K562 (cell line): Measurements from ENCODE around the gene TOGARAM2. TPM values are rescaled to one million over a fixed set of nuclear protein-coding genes. Genes with fewer than 3 reads are reported as not detected.

ENCODE experiments used
- ATAC-seq: fragments of 200-7000 bp; cut with Tn5 transposase; 3 replicates; pipeline ENCODE4 v1.9.1; 2020; ENCODE audit warnings: moderate library complexity
- BruUV-seq: library from RNA; stranded (reverse); fragments of 400-500 nt; replicated peaks from 2 replicates; lab custom pipeline; 2021; lab: Mats Ljungman, UMichigan
- CTCF ChIA-PET: fragments of 300-600 bp; formaldehyde crosslinking; extraction: SDS; loops from one replicate; lab custom pipeline; 2021; ENCODE audit warnings: low intra/inter-chr PET ratio; lab: Yijun Ruan, JAX
- POLR2A ChIA-PET: fragments of 300-600, 350-650 bp; sonication (Branson Sonifier 250); formaldehyde crosslinking; extraction: SDS; loops from one replicate; lab custom pipeline; 2021; ENCODE audit warnings: antibody characterized with exemption, inconsistent platforms; lab: Yijun Ruan, JAX
- DNase-seq, 4 experiments: peaks; one replicate each; pipeline versions ENCODE4 v3.0.0 to v3.0.0-alpha.2; 2011 to 2018; ENCODE audit warnings: low spot score in 3 of 4, mixed read lengths in 3 of 4; ENCODE audit errors: extremely low read depth in 1 of 4
- FAIRE-seq: peaks from 2 replicates; lab custom pipeline; 2011; peaks lifted over from hg19 to GRCh38; lab: Jason Lieb, UNC
- H2AFZ ChIP-seq: 2 replicates; pipeline ENCODE4 v1.6.0; 2011; ENCODE audit warnings: low read depth, low read length, control low read depth, inconsistent platforms
- H3K27ac ChIP-seq: fragments of 200-600 bp; 3 replicates; pipeline ENCODE4 v1.8.0; 2011; ENCODE audit warnings: low read depth, mild to moderate bottlenecking, control low read depth, inconsistent platforms, low read length, moderate library complexity, mixed read lengths; ENCODE audit errors: extremely low read depth
- H3K27me3 ChIP-seq, 2 experiments: fragments of 300-600 bp in 1 of 2; 2 replicates in 1 of 2; 3 replicates in 1 of 2; pipeline versions ENCODE4 v1.6.0 to v1.8.0; 2011; ENCODE audit warnings: inconsistent platforms in 2 of 2, low read length in 2 of 2, mild to moderate bottlenecking in 1 of 2, mixed read lengths in 1 of 2, moderate library complexity in 1 of 2; ENCODE audit not compliant: control insufficient read depth in 2 of 2, insufficient read depth in 2 of 2
- H3K36me3 ChIP-seq: fragments of 300-600 bp; 3 replicates; pipeline ENCODE4 v1.8.0; 2011; ENCODE audit warnings: mild to moderate bottlenecking, low read length, inconsistent platforms; ENCODE audit not compliant: control insufficient read depth, insufficient read depth
- H3K4me1 ChIP-seq, 2 experiments: fragments of 200-600 bp in 1 of 2; replicated peaks in 1 of 2; 2 replicates in 1 of 2; 3 replicates in 1 of 2; pipeline versions ENCODE4 v1.5.1 to v1.8.0; 2011; ENCODE audit warnings: inconsistent platforms in 2 of 2, low read length in 2 of 2, mild to moderate bottlenecking in 1 of 2, mixed read lengths in 1 of 2, moderate library complexity in 1 of 2; ENCODE audit not compliant: control insufficient read depth in 2 of 2, insufficient read depth in 2 of 2
- H3K4me2 ChIP-seq: 2 replicates; pipeline ENCODE4 v1.6.1; 2011; ENCODE audit warnings: low read length, control low read depth, inconsistent platforms, mixed read lengths; ENCODE audit not compliant: insufficient read depth
- H3K4me3 ChIP-seq: fragments of 200-600 bp; sonication (generic), shearing (Covaris generic); 2 replicates; pipeline ENCODE4 v1.5.1; 2016; ENCODE audit warnings: control low read depth, inconsistent platforms
- H3K79me2 ChIP-seq: fragments of 200-600 bp; 3 replicates; pipeline ENCODE4 v1.8.0; 2011; ENCODE audit warnings: low read length, inconsistent platforms; ENCODE audit not compliant: control insufficient read depth, insufficient read depth
- H3K9ac ChIP-seq, 2 experiments: 2 replicates each; pipeline versions ENCODE4 v1.6.0 to v1.6.1; 2011; ENCODE audit warnings: low read depth in 2 of 2, low read length in 2 of 2, control low read depth in 1 of 2, inconsistent platforms in 1 of 2, mild to moderate bottlenecking in 1 of 2, mixed read lengths in 1 of 2; ENCODE audit not compliant: insufficient read depth in 1 of 2
- H3K9me1 ChIP-seq: one replicate; pipeline ENCODE4 v1.6.0; 2011; ENCODE audit warnings: inconsistent platforms, mild to moderate bottlenecking, low read length, moderate library complexity; ENCODE audit not compliant: control insufficient read depth, insufficient read depth
- H3K9me3 ChIP-seq: replicated peaks from 2 replicates; pipeline ENCODE4 v1.5.1; 2011; ENCODE audit warnings: low read depth, low read length, inconsistent platforms; ENCODE audit not compliant: control insufficient read depth, insufficient read depth
- H4K20me1 ChIP-seq: replicated peaks from 2 replicates; pipeline ENCODE4 v1.6.1; 2011; ENCODE audit warnings: low read length, inconsistent platforms, mixed read lengths; ENCODE audit not compliant: control insufficient read depth, insufficient read depth
- CEBPB ChIP-seq: fragments of 450-650 bp; IDR thresholded peaks from 2 replicates; pipeline ENCODE4 v1.6.1; 2016; ENCODE audit warnings: missing genetic modification characterization, missing compliant biosample characterization
- MECOM ChIP-seq: fragments of 250-450 bp; sonication (Bioruptor Pico); IDR thresholded peaks from 2 replicates; pipeline ENCODE4 v1.8.0; 2022; ENCODE audit warnings: inconsistent platforms
- MEF2D ChIP-seq: conservative IDR thresholded peaks from 2 replicates; pipeline ENCODE4 v1.6.1; 2016; ENCODE audit warnings: low read depth, missing genetic modification characterization, missing compliant biosample characterization
- RBM14 ChIP-seq: fragments of 200-400 bp; formaldehyde crosslinking; IDR thresholded peaks from 2 replicates; pipeline ENCODE4 v1.6.1; 2018; ENCODE audit warnings: low read depth, mild to moderate bottlenecking, low read length, moderate library complexity, borderline replicate concordance; ENCODE audit not compliant: insufficient read depth
- RFX7 ChIP-seq: fragments of 250-450 bp; sonication (Bioruptor Pico); IDR thresholded peaks from 2 replicates; pipeline ENCODE4 v1.5.1; 2021; ENCODE audit warnings: mild to moderate bottlenecking
- TBP ChIP-seq: optimal IDR thresholded peaks from 2 replicates; pipeline ENCODE3; 2011; ENCODE audit warnings: low read depth, low read length, improper control_type of control experiment
- U2AF1 ChIP-seq: fragments of 200-400 bp; formaldehyde crosslinking; optimal IDR thresholded peaks from 2 replicates; pipeline ENCODE3; 2017; ENCODE audit warnings: mild to moderate bottlenecking, low read depth, low read length, moderate library complexity
- ZNF140 ChIP-seq: fragments of 250-450 bp; sonication (Bioruptor Pico); IDR thresholded peaks from 2 replicates; pipeline ENCODE4 v1.8.0; 2021; ENCODE audit warnings: moderate library complexity, mild to moderate bottlenecking, inconsistent platforms
- ZNF3 ChIP-seq: fragments of 250-450 bp; sonication (Bioruptor Pico); IDR thresholded peaks from 2 replicates; pipeline ENCODE4 v1.5.0; 2021; ENCODE audit warnings: mild to moderate bottlenecking, moderate library complexity
- ZNF445 ChIP-seq: fragments of 250-450 bp; sonication (Bioruptor Pico); IDR thresholded peaks from 2 replicates; pipeline ENCODE4 v1.4.0; 2020; ENCODE audit warnings: low read depth, mild to moderate bottlenecking, moderate library complexity
- WGBS: fragments of 100-300 bp; shearing (Covaris generic); methylation state at CpG from one replicate; pipeline ENCODE4 v1.1.6; 2016; ENCODE audit warnings: low coverage, mixed read lengths; ENCODE audit not compliant: insufficient coverage; ENCODE audit errors: missing lambda C conversion rate; 5-methylcytosine and 5-hydroxymethylcytosine counted together
- in situ Hi-C: fragments of 300-500 bp; cut with MboI; formaldehyde crosslinking; loops from 4 replicates; pipeline ENCODE4 v1.15.0; 2018; ENCODE audit warnings: inconsistent platforms, mixed read lengths
- intact Hi-C: fragments of 100-400 bp; cut with micrococcal nuclease; formaldehyde crosslinking; loops from 2 replicates; pipeline ENCODE4 v1.14.2; 2022
- polyA plus RNA-seq, 8 experiments: library from polyadenylated mRNA; depleted of rRNA in 4 of 8; stranded (reverse) in 5 of 8; unstranded in 3 of 8; fragments of >200 nt; fragmentation: Nextera tagmentation in 2 of 8; fragmentation: Illumina TruSeq in 1 of 8; extraction: Ambion mirVana in 2 of 8; extraction: Trizol in 1 of 8; gene quantifications; 2 replicates each; pipeline versions ENCODE4 v1.2.1 to v1.2.3, GENCODE V29; 2011 to 2014; ENCODE audit warnings: inconsistent platforms in 1 of 8, missing spikeins in 1 of 8
- total RNA-seq, 7 experiments: library from RNA; depleted of rRNA in 6 of 7; stranded (reverse); fragments of >200 nt in 6 of 7; fragmentation: Illumina TruSeq in 2 of 7; extraction: Trizol in 2 of 7; gene quantifications; 2 replicates each; pipeline versions ENCODE4 v1.2.1 to v1.2.3, GENCODE V29; 2011 to 2021; ENCODE audit warnings: low replicate concordance in 1 of 7
- TF ChIP-seq, protein P1 (sequence below): fragments of 250-450 bp; sonication (Bioruptor Pico); IDR thresholded peaks from 2 replicates; pipeline ENCODE4 v1.5.0; 2021

The TOGARAM2 gene
- total and polyA plus RNA-seq, 9 of the 15 experiments (the other 6 are each of a cell fraction or from before 2014, with no cell fraction given), result not detected

GRCh38 chr2:28975671-28976070 is 5.4 kb upstream of the TOGARAM2 start:
- 0% methylated on average over 1 of the region's 1 CpG for WGBS
- FAIRE-seq (no peak), DNase-seq (no peak), ATAC-seq (no peak)
- no peaks in the 10 kb centered on the region for H4K20me1 ChIP-seq
- no peak overlapping the region for H2AFZ ChIP-seq
- ChIA-PET POLR2A (no interaction called here), CTCF (no interaction called here)
- H3K4me2 ChIP-seq, result no peak overlapping the region
- no TSS peak for BruUV-seq
- no peaks in the 10 kb centered on the region for H3K9me3 ChIP-seq
- H3K79me2 ChIP-seq, result no peaks in the 10 kb centered on the region
- no peak overlapping the region for H3K4me3 ChIP-seq
- H3K27me3 ChIP-seq, result peaks cover 4 to 37% of the 10 kb centered on the region in 2 experiments; a peak in 3 of 5 replicates
- H3K9ac ChIP-seq, result no peak overlapping the region
- no peaks in the 10 kb centered on the region for H3K36me3 ChIP-seq
- intact Hi-C loops, result no loop called here
- TF ChIP-seq CEBPB, result peak; percentile 16; the same call in 1 of the 2 replicates
- TF ChIP-seq, protein P1, sequence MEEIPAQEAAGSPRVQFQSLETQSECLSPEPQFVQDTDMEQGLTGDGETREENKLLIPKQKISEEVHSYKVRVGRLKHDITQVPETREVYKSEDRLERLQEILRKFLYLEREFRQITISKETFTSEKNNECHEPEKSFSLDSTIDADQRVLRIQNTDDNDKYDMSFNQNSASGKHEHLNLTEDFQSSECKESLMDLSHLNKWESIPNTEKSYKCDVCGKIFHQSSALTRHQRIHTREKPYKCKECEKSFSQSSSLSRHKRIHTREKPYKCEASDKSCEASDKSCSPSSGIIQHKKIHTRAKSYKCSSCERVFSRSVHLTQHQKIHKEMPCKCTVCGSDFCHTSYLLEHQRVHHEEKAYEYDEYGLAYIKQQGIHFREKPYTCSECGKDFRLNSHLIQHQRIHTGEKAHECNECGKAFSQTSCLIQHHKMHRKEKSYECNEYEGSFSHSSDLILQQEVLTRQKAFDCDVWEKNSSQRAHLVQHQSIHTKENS (CRISPR knock-in tag), result no peak
- TF ChIP-seq, all 486 proteins: peak for 1
- Histone ChIP-seq H3K9me1 (no peaks in the 10 kb centered on the region), H3K4me1 (no peaks in the 10 kb centered on the region; a peak in 1 of 5 replicates), H3K27ac (no peak overlapping the region)
- in situ Hi-C loops, result no loop called here

GRCh38 chr2:28976584-28976983 is 4.5 kb upstream of the TOGARAM2 start:
- Histone ChIP-seq H3K27ac (no peak overlapping the region), H2AFZ (no peak overlapping the region), H3K36me3 (no peaks in the 10 kb centered on the region), H3K9me3 (no peaks in the 10 kb centered on the region), H3K4me1 (no peaks in the 10 kb centered on the region; a peak in 1 of 5 replicates), H3K4me3 (no peak overlapping the region), H4K20me1 (no peaks in the 10 kb centered on the region), H3K27me3 (peaks cover 4 to 34% of the 10 kb centered on the region in 2 experiments; a peak in 3 of 5 replicates), H3K9me1 (no peaks in the 10 kb centered on the region), H3K79me2 (no peaks in the 10 kb centered on the region), H3K4me2 (no peak overlapping the region), H3K9ac (no peak overlapping the region)
- intact Hi-C loops, result no loop called here
- WGBS, result 0% methylated on average over 3 of the region's 3 CpGs
- FAIRE-seq (no peak), DNase-seq (no peak), ATAC-seq (no peak)
- TF ChIP-seq ZNF140 (CRISPR knock-in tag), result no peak
- no peak for TF ChIP-seq TBP
- TF ChIP-seq MEF2D (tag), result no peak
- TF ChIP-seq U2AF1, result no peak
- no peak for TF ChIP-seq ZNF445 (CRISPR knock-in tag)
- no peak for TF ChIP-seq RBM14
- TF ChIP-seq RFX7, result no peak
- no peak for TF ChIP-seq ZNF3 (CRISPR knock-in tag)
- no peak for TF ChIP-seq MECOM
- in situ Hi-C loops, result no loop called here
- BruUV-seq, result no TSS peak
- CTCF ChIA-PET, result no interaction called here
- POLR2A ChIA-PET, result no interaction called here
